HG03103 (cell line): ENCODE results near the gene GFM1.

Experiments
- ATAC-seq: cut with Tn5 transposase; IDR thresholded peaks from one replicate; pipeline ENCODE4 v1.9.1; 2021; ENCODE audit warnings: low read depth; ENCODE audit not compliant: unreplicated experiment

GFM1 gene

DNA sequence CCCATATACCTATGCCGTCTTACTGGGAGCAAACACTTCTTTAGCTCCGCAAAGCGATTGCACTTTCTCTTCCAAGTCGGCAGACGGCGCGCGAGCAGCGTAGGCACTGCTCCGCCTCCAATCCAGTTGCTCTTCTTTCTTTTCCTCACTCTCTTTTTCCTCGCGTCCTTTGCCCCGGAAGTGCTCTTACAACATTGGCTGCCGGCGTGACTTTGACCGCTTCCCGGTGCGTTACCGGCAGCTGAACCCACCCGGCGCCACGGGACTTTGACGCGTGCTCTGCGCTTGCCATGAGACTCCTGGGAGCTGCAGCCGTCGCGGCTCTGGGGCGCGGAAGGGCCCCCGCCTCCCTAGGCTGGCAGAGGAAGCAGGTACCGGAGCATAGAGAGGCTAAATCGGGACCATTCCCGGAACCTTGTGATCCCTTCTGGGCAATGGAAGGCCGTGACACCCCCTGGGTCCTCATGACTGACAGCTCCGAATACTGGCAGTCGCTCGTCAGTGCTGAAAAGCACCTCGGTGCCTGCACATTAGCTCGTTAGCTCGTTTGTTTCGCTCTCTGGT lies at the start of gene GFM1:
TSS of gene GFM1 (plus strand) at position 183 of the 564 bp plus-strand sequence. CDS start at position 291, 108 bp downstream.
- ATAC-seq = peak; percentile 98

DNA sequence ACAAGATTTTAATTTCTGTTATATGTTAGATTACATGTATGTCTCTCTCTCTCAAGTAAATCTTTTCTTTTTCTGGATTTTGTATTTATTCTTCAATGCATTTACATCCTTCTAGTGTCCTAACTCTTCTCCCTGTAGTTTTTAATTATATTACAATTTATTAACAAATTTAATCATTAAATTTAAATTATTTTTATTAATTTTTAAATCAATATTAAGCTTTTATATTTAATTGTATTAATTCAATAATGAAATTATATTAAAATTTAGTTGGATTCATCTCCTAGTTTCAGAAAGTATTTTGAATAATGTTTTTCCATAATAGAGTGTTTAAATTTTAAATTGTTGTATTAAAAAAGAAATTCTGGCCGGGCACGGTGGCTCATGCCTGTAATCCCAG lies 43.5 kb upstream of the GFM1 start:
- no peak for ATAC-seq

DNA sequence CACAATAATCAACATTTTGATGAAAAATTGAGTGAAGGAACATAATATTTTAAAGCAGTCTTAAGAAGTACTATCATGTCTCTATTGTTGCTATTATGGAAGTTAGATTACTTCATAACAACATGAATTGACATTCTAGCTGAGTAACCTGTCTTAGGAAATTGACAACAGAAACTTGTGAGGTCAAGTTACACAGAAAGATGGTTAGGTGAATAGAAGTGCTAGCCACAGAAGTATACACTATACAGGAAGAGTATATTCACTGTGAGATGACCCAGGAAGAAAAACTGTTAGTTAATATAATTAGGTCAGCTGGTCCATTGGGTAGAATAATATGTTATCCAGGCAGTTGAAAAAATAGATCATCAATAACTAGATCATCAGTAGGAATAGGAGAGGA lies 42.1 kb upstream of the GFM1 start:
- ATAC-seq = no peak

DNA sequence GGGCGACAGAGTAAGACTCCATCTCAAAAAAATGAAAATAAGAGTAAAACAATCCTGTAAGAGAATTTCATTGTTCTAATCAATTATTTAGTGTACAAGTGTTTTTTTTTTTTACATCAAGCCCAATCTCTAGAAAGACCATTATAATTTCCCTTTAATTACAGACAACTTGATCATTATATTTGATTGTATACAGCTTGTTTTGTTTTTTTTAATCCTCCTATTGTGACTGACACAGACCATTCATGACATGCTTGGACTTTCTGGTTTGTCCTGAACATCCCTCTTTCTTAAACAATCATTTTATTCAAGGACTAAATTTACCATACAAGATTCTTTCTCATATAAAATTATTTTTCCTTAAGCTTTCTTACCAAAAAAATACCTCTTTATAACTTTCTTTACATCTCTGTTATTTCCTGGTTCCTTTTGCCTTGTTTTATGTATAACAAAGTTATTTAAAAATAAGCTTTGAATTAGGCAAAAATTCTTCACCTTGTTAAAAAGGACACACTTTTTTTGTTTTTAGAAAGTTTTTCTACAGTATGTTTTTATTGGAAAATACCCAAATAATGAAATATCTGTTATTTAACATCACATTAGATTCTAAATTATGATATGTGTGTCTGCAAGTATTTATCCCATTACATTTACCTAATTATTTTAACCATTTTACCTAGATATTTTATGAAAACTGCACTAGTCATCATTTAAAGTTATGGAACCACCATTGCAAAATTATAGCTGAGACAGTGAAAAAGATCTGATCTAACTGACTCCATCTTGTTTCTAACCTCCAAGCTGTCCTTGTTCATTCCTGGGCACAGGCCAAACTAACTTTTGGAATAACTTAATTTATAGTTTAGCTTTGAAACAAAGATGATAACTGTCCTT lies 26.1 kb upstream of the GFM1 start:
- no peak for ATAC-seq

DNA sequence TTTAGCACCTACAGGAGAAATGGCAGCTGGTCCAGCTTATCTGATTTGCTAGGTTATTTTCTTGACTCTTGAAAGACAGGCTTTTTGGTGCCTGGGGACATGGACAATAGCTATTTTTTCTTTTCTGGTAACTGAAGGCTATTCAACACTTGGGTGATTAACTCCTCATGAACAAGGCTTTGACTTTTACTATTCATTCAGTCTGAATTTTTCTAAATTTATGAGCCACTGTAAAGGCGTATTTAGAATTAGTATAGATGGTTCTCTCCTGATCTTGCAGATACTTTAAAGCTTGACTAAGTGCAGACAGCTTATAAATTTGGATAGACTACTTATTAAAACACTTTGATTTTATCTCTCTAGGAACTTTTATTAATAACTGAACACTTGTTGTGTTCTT lies 18.4 kb upstream of the GFM1 start:
- ATAC-seq = no peak

DNA sequence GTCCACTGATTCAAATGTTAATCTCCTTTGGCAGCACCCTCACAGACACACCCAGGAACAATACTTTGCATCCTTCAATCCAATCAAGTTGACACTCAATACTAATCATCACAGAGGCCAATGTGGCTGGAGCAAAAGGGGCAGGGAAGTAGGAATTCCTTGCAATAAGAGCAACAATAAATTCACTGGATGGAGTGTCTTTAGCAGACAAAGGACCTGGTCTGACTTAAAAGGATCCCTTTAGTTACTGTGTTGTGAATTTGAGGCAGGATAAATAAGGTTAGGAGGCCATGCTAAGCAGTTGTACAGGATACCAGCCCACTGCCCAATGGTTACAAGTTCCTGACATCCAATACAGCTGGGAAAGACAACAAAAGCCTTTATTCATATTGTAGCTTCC lies 12.3 kb upstream of the GFM1 start:
- no peak for ATAC-seq

DNA sequence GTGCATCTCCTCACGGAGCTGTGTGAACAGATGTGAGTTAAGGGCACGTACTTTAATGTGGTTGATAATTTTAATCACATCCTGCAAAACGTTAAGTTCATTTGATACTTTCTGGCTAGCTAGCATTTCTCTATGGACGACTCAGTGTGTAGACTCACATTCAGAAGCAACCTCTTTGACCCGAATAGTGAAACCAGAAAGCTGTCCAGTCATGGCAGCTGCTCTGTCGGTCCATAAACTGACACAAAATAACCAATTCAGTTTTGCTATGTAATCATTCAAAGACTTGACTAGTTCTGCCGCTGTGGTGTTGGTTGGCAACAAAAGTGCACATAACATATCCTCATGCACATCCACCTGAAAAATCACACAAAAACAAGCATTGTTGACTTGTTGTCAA lies 3.7 kb upstream of the GFM1 start:
- no peak for ATAC-seq

DNA sequence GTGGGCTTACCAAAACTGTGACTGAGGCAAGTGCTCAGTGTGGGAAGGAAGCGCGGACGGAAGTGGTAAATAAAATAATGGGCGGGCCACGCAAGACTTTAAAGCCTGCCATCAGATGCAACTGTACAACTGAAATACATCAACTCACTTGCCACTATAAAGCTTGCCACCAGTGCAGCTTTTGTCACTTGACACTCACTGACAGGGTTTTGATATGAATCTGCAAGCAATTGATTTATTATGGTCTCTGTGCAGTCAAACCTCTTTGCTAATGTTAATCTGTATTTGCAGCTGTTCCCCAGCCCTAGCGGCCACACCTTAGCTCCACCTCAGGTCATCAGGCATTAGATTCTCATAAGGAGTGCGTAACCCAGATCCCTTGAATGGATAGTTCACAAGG lies 2.3 kb upstream of the GFM1 start:
- no peak for ATAC-seq

DNA sequence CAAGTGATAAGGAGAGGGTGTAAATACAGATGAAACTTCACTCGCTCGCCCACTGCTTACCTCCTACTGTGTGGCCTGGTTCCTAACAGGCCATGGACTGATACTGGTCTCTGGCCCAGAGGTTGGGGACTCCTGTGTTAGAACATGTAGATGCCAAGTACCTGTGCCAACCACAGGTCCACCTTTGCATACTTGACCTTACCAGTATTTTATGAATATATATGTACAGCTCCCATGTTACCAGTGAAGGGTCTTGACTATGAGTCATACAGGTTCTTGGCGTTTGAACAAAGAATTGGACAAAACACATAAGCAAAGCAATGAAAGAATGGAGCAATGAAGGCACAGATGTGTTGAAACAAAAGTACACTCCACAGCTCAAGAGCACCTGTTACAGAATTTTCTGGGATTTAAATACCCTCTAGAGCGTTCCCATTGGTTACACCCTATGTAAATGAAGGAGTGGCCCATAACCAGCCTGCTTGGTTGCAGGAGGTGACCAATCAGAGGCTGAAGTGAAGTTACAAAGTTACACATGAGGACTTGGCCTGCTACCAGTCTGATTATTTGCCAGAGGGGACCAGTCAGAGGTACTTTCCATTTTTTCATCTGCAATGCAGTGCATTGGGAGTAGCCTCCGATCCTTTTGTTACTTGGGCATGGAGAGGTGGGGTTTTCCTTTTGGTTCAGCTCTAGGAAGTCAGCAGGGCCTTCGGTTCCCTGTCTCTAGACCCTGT lies 1.7 kb upstream of the GFM1 start:
- ATAC-seq = no peak

DNA sequence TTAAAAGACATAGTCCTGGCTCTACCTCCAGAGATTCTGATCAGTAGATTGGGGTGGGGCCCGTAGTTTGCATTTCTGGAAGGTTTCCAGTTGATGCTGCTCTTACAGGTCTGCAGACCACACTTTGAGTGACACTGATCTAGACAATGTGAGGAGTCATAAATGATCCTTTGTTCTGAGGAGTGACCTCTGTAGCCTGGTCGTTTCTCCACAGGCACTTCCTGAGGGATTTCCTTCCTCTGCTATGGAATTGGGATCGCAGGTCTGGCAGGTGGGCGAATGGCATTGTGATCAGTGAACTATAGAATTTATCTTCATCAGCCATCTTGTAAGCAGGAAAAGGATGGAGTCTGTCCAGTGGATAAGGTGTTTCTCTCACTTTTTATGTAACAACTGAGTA lies 5.5 kb downstream of the GFM1 start:
- ATAC-seq = no peak

DNA sequence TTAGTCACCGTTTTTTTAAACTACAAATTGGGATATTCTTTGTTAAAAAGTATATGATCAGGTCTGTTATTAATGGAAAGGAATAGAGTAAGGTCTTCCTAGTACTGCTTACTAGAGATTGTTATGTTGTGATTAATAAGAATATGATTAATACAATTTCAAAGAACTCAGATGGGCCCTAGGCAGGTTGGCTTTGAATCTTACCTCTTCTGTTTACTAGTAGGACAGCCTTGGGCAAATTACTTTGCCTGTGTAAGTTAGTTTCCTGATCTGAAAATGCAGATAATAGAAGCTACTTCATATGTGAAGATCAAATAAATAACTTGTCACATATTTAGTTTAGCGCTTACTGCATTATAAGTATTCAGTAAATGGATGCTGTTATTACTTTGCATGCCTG lies 6.9 kb downstream of the GFM1 start:
- ATAC-seq = no peak

DNA sequence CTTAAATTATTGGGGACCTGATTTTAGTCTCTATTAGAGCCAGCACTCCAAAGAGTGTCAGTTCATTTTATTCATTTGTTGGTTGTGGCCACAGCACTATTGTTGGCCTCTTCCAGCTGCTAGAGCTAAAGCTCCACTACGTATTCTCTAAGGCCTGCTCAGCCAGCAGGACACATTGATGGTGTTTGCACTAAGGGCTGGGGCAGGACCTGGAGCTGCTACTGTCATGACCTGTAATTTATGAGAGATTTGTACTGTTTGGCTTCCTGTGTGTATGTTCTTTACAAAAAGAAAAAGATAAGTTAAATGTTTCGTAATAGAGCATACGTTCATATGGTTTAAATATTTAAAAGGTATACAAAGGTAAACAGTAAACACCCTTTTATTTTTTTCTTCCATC lies 8.1 kb downstream of the GFM1 start:
- no peak for ATAC-seq

DNA sequence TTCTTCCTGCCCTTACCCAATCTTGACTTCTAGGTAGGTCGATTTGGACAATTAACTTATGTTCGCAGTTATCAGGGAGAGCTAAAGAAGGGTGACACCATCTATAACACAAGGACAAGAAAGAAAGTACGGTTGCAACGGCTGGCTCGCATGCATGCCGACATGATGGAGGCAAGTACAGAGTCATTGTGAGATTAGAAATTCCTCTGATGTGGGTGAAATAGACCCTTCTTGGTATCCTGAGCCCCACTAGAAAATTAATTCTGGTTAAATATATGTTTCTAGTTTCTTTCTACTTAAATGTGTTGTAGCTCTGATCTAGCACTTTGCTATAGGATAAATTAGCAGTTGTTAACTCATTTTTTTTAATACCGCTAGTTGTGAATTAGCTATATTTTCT lies 14.6 kb downstream of the GFM1 start:
- ATAC-seq = no peak

DNA sequence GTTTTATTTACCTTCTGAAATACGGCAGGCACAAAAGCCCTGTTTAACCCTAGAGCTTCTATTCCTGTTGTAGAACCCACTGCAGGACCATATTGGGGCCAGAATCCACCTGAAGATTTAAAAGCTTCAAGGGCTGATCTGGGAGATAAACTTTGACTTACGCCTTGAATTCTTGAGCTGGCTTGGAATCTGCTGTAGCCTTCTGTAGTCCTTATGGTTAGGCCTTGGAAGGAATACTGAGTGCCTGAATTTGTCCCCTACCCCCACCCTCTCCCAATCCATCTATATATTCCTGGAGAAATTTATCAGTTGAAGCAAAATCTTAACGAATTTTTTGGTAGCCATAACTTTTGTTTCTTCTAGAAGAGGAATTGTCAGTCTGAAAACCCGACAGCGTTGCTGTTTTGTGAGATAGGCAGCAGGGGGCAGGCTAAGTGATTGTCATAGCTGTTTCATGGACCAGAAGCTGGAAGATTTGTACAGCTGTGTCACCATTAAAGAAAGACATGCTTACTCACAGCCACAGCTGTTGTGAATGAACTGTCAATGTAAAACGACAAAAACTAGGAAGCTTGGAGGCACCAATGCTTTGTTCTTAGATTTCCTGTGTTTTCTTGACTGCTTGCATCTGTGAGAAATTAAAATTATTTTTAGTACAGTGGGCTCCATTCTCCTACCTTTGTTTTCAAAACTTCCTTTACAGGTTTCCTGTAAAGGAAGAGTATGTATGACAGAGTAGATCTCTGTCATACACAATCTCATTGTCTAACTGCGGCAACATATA lies 15.3 kb downstream of the GFM1 start:
- ATAC-seq = peak; percentile 84

DNA sequence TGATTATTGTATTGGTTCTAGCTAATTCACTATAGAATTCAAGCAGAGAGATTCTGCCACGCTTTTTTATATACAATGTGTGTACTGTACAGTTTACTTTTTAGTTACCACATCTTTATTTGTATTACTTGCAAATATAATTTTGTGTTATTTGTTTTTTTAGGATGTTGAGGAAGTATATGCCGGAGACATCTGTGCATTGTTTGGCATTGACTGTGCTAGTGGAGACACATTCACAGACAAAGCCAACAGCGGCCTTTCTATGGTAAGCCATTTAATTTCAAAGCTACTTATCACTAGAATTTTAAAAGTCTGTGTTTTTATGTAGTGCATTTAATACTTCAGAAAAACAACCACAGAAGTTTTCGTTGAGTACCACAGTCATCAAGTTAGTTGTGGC lies 16.4 kb downstream of the GFM1 start:
- no peak for ATAC-seq

DNA sequence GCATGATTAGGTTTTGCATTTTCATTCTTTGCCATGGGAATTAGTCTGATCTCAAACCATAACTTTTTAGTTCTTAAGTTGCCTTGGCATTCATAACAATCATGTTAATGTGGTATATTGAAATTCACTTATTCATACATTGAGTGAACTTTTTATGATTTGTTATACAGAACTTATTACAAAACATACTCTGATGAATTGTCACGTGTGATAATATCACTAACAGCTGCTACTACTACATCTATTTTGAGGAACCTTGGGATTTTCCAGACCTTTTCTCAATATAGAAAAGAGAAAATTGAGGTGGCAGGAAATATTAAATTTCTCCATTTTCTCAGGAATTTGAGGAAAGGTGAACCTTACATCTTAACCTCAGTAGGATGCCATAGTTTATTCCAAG lies 18.9 kb downstream of the GFM1 start:
- ATAC-seq = no peak

DNA sequence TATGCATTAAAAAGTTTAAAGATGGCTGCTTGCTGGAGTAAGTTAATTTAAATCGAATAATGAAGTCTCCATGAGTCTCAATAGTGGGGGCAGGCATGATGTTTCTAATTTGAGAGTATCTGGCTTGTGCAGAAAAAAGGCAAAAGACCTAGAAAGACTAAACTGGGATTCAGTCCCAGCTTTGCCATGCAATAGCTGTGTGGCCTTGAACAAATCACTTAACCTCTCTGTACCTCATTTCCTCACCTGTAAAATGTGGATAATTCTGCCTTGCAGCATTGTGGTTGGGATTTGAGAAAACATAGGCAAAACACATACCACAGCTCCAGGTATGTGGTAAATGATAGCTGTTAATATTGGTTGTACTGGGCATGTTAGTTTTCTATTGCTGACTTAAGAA lies 19.5 kb downstream of the GFM1 start:
- no peak for ATAC-seq

DNA sequence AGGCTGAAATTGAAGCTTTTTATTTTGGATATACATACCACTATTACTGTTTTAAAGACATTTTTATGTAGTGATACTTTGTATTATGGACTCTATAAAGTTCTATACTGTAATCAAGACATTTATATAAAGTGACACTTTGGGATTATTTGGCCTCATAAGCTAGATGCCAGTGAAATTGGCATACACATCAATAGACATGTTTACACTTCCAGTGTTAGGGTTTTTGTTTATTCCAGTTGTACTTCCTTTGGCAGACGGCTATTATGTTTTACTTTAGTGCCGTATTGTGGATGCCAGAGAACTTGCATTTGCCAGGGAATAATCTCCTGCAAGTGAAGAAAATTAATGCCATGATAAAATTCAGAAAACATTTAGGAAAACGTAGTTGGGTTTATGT lies 22.1 kb downstream of the GFM1 start:
- ATAC-seq = no peak

DNA sequence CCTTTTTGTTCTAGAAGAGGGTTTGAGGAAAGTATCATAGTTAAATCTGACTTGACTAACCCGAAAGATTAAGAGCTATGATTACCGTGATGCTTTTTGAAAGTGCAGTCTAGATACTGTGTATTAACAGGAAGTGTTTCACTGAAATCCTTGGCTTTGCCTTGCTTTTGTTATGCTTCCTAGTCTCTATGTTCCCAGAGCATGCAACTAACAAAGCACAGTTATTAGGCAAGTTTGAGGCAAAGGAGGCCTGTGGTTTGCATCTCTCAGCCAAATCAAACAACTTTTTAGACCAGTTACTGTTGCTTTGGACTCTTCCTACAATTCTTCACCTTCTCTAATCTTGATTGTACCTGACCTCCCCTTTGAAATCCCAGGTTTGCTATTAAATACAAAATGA lies 24.2 kb downstream of the GFM1 start:
- ATAC-seq = no peak

DNA sequence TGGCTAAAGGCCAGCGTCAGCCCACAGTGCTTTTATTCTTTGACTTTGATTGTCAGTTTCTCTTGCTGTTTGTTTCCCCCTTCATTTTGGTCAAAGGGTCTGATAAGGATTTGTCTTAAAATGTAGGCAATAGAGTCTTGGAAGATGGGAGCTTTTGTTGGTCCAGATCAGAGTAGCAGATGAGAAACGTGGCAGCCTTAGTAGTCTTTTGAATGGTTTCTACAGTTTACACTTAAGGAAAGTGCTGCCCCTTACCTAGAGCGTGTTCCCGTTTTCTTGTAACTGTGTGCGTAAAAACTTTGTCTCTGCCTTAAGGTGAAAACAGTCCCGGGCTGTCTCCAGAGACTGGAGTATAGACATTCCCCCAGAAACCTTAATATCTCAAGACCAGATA lies 27.5 kb downstream of the GFM1 start:
- no peak for ATAC-seq
